A204.1 (cell line): ENCODE results near the gene MRPL14.
A peak's percentile ranks its signal among the peaks of the same experiment; 100 is the strongest.

Source experiments
- FAIRE-seq: peaks from 2 replicates; lab custom pipeline; 2012; peaks lifted over from hg19 to GRCh38; lab: Jason Lieb, UNC

The MRPL14 gene

GRCh38 chr6:44127186-44128019 is at the start of gene MRPL14, which contains the start of gene TMEM63B:
Gene MRPL14 (minus strand): TSS chr6:44127452. CDS start chr6:44116611, 10,841 bp downstream.
Gene TMEM63B (plus strand): TSS chr6:44127554. CDS start chr6:44134585, 7,031 bp downstream.
- no peak for FAIRE-seq

GRCh38 chr6:44176130-44176761 is 49.0 kb upstream of the MRPL14 start:
- FAIRE-seq: no peak

- peak; percentile 21 for FAIRE-seq
Observed at GRCh38 chr6:44172731-44173500, 45.7 kb upstream of the MRPL14 start.

- no peak for FAIRE-seq
Observed at GRCh38 chr6:44171899-44172546, 44.8 kb upstream of the MRPL14 start.

GRCh38 chr6:44169886-44170570 is 42.8 kb upstream of the MRPL14 start:
- FAIRE-seq: no peak

- FAIRE-seq: no peak
Observed at GRCh38 chr6:44169154-44169553, 41.9 kb upstream of the MRPL14 start.

- FAIRE-seq: no peak
Observed at GRCh38 chr6:44167567-44167966, 40.3 kb upstream of the MRPL14 start.

GRCh38 chr6:44166591-44167184 is 39.4 kb upstream of the MRPL14 start:
- FAIRE-seq: no peak

GRCh38 chr6:44166116-44166515 is 38.9 kb upstream of the MRPL14 start:
- no peak for FAIRE-seq

- FAIRE-seq: no peak
Observed at GRCh38 chr6:44162876-44163625, 35.8 kb upstream of the MRPL14 start.

GRCh38 chr6:44161997-44162338 is 34.7 kb upstream of the MRPL14 start:
- no peak for FAIRE-seq

GRCh38 chr6:44158770-44159228 is 31.5 kb upstream of the MRPL14 start, which contains the start of gene CAPN11:
Gene CAPN11 (plus strand): TSS chr6:44158820. CDS start chr6:44158849, 29 bp downstream.
- no peak for FAIRE-seq

- no peak for FAIRE-seq
Observed at GRCh38 chr6:44157152-44157521, 29.9 kb upstream of the MRPL14 start.

- no peak for FAIRE-seq
Observed at GRCh38 chr6:44156494-44157151, 29.4 kb upstream of the MRPL14 start.

GRCh38 chr6:44154067-44154466 is 26.8 kb upstream of the MRPL14 start:
- FAIRE-seq: no peak

GRCh38 chr6:44152533-44152932 is 25.3 kb upstream of the MRPL14 start:
- FAIRE-seq: no peak

- no peak for FAIRE-seq
Observed at GRCh38 chr6:44152109-44152461, 24.8 kb upstream of the MRPL14 start.

- FAIRE-seq: no peak
Observed at GRCh38 chr6:44151348-44152108, 24.3 kb upstream of the MRPL14 start.

GRCh38 chr6:44150317-44150917 is 23.2 kb upstream of the MRPL14 start:
- no peak for FAIRE-seq
